H1 (cell line): ENCODE results near the gene MYOG. TPM values are rescaled to one million over a fixed set of nuclear protein-coding genes. Genes with fewer than 3 reads are reported as not detected.

ENCODE experiments used
- GABPA ChIP-seq: IDR thresholded peaks from 2 replicates; pipeline ENCODE4 v1.6.1; 2011; ENCODE audit warnings: mild to moderate bottlenecking, low read length, moderate library complexity, borderline replicate concordance; ENCODE audit not compliant: insufficient read depth
- polyA plus RNA-seq, 7 experiments: library from polyadenylated mRNA; depleted of rRNA in 3 of 7; stranded (reverse) in 5 of 7; unstranded in 2 of 7; fragments of >200 nt in 5 of 7; fragments of 200-250 nt in 2 of 7; gene quantifications; 1 replicate in 5 of 7; 2 replicates in 1 of 7; 4 replicates in 1 of 7; pipeline versions ENCODE4 v1.2.1 to v1.2.3, GENCODE V29; 2011 to 2013; ENCODE audit warnings: missing spikeins in 2 of 7, mixed read lengths in 2 of 7
- total RNA-seq: library from RNA; stranded (reverse); fragmentation: NEBNext Ultra II Directional; extraction: Animal tissue kit (Norgen Biotek cat#: 25700); gene quantifications from 2 replicates; pipeline ENCODE4 v1.2.1, GENCODE V29; 2021

The MYOG gene
- total and polyA plus RNA-seq, 2 of the 8 experiments (the other 6 are each of a cell fraction or from before 2014, with no cell fraction given): not detected

DNA sequence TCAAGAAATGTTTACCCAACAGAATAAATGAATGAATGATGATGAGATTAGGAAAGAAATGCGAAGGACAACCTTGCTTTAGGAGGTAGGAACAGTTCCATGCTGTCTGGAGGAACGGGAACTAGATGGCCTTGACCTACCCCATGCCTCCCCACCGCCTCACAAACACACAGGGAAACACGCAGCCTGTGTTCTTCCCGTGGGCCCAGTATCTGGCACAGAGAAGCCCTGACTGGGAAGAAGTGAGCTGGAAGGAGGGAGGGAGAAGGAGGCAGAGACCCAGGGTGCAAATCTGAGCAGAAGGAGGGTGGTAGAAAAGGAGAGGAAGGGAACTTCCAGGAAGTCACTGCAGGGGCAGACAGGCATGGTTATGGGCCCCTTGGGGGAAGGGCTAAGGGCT, 38.2 kb upstream of the MYOG start (continued):
- TF ChIP-seq GABPA: no peak
